DOHH2 (cell line): ENCODE results near the gene EHMT1.

ENCODE experiments used
- H3F3A ChIP-seq: fragments of 200-600 bp; sonication (generic), shearing (Covaris generic); 2 replicates; pipeline ENCODE4 v1.6.0; 2016; ENCODE audit warnings: antibody characterized with exemption, mild to moderate bottlenecking; ENCODE audit not compliant: control insufficient read depth, insufficient read depth
- H3K27ac ChIP-seq: fragments of 200-600 bp; sonication (generic); 2 replicates; pipeline ENCODE4 v1.5.1; 2014; ENCODE audit warnings: low read depth, mild to moderate bottlenecking, low read length, moderate library complexity
- H3K27me3 ChIP-seq: fragments of 200-600 bp; sonication (generic); 2 replicates; pipeline ENCODE4 v1.6.1; 2014; ENCODE audit warnings: mild to moderate bottlenecking, low read length, mixed read lengths; ENCODE audit not compliant: control insufficient read depth
- H3K36me3 ChIP-seq: fragments of 200-600 bp; sonication (generic); 2 replicates; pipeline ENCODE4 v1.6.1; 2014; ENCODE audit warnings: mild to moderate bottlenecking, low read length, moderate library complexity, mixed read lengths; ENCODE audit not compliant: control insufficient read depth
- H3K4me1 ChIP-seq: fragments of 200-600 bp; sonication (generic); 2 replicates; pipeline ENCODE4 v1.6.1; 2014; ENCODE audit warnings: mild to moderate bottlenecking, low read length, mixed read lengths; ENCODE audit not compliant: control insufficient read depth
- H3K4me2 ChIP-seq: fragments of 200-600 bp; sonication (generic); 2 replicates; pipeline ENCODE4 v1.6.0; 2014; ENCODE audit warnings: mild to moderate bottlenecking, low read length, moderate library complexity
- H3K4me3 ChIP-seq: fragments of 200-600 bp; sonication (generic); 2 replicates; pipeline ENCODE4 v1.5.1; 2014; ENCODE audit warnings: mild to moderate bottlenecking, low read length, mixed read lengths
- H3K79me2 ChIP-seq: fragments of 200-600 bp; sonication (generic); 2 replicates; pipeline ENCODE4 v1.6.1; 2014; ENCODE audit warnings: mild to moderate bottlenecking, low read length, mixed read lengths; ENCODE audit not compliant: control insufficient read depth
- H3K9me2 ChIP-seq: fragments of 200-600 bp; sonication (generic); replicated peaks from 2 replicates; pipeline ENCODE4 v1.6.1; 2014; ENCODE audit warnings: mild to moderate bottlenecking, low read length, mixed read lengths; ENCODE audit not compliant: control insufficient read depth
- H3K9me3 ChIP-seq: fragments of 200-600 bp; sonication (generic); 2 replicates; pipeline ENCODE4 v1.6.1; 2014; ENCODE audit warnings: antibody characterized with exemption, low read length, mixed read lengths; ENCODE audit not compliant: control insufficient read depth, insufficient read depth
- H4K20me1 ChIP-seq: fragments of 200-600 bp; sonication (generic); 2 replicates; pipeline ENCODE4 v1.6.0; 2014; ENCODE audit warnings: low read depth, mild to moderate bottlenecking, antibody characterized with exemption, low read length, moderate library complexity; ENCODE audit not compliant: control insufficient read depth, insufficient read depth
- CTCF ChIP-seq: fragments of 200-600 bp; sonication (generic); IDR thresholded peaks from one replicate; pipeline ENCODE4 v1.5.1; 2014; ENCODE audit warnings: antibody characterized with exemption, mild to moderate bottlenecking, low read depth, low read length; ENCODE audit not compliant: poor library complexity, severe bottlenecking
- EZH2phosphoT487 ChIP-seq: fragments of 200-600 bp; sonication (generic); IDR thresholded peaks from 2 replicates; pipeline ENCODE4 v1.6.1; 2017; ENCODE audit warnings: borderline replicate concordance, mild to moderate bottlenecking, antibody characterized with exemption, low read length, moderate library complexity, mixed read lengths

EHMT1 gene

GRCh38 chr9:137825324-137825989 lies 206.7 kb downstream of the EHMT1 start:
- Histone ChIP-seq H3K27me3 (no peaks in the 10 kb centered on the region), H3K4me3 (0 out of 2 replicates have a peak overlapping the region, but pooled peaks have one; percentile 7), H3K9me2 (no peaks in the 10 kb centered on the region), H4K20me1 (peaks cover 9% of the 10 kb centered on the region; the same call in 1 of the 2 replicates), H3K4me1 (peaks cover 16% of the 10 kb centered on the region), H3K36me3 (peaks cover 78% of the 10 kb centered on the region), H3K9me3 (no peaks in the 10 kb centered on the region), H3K4me2 (peak overlapping the region; percentile 46), H3F3A (peaks cover 9% of the 10 kb centered on the region; the same call in 1 of the 2 replicates), H3K27ac (peak overlapping the region; percentile 31; the same call in 1 of the 2 replicates), H3K79me2 (peaks cover 40% of the 10 kb centered on the region)
- no peak for TF ChIP-seq CTCF

GRCh38 chr9:137827908-137828526 lies 209.2 kb downstream of the EHMT1 start:
- no peaks in the 10 kb centered on the region for H3K9me2 ChIP-seq
- peaks cover 88% of the 10 kb centered on the region for H3K36me3 ChIP-seq
- no peak overlapping the region for H3K4me2 ChIP-seq
- peaks cover 9% of the 10 kb centered on the region; the same call in 1 of the 2 replicates for H3F3A ChIP-seq
- peaks cover 9% of the 10 kb centered on the region; the same call in 1 of the 2 replicates for H4K20me1 ChIP-seq
- TF ChIP-seq CTCF = no peak
- TF ChIP-seq EZH2phosphoT487 = no peak
- no peaks in the 10 kb centered on the region for H3K27me3 ChIP-seq
- H3K4me1 ChIP-seq = peaks cover 16% of the 10 kb centered on the region
- no peak overlapping the region for H3K4me3 ChIP-seq
- no peaks in the 10 kb centered on the region for H3K9me3 ChIP-seq
- peaks cover 35% of the 10 kb centered on the region for H3K79me2 ChIP-seq
- H3K27ac ChIP-seq = no peak overlapping the region

GRCh38 chr9:137828527-137829259 lies 209.9 kb downstream of the EHMT1 start:
- peaks cover 35% of the 10 kb centered on the region for H3K79me2 ChIP-seq
- H3F3A ChIP-seq = peaks cover 9% of the 10 kb centered on the region; the same call in 1 of the 2 replicates
- peaks cover 93% of the 10 kb centered on the region for H3K36me3 ChIP-seq
- H3K27ac ChIP-seq = no peak overlapping the region
- no peak overlapping the region for H3K4me2 ChIP-seq
- no peak overlapping the region for H3K4me3 ChIP-seq
- peaks cover 9% of the 10 kb centered on the region; the same call in 1 of the 2 replicates for H4K20me1 ChIP-seq
- peaks cover 16% of the 10 kb centered on the region for H3K4me1 ChIP-seq
- H3K9me3 ChIP-seq = no peaks in the 10 kb centered on the region
- no peaks in the 10 kb centered on the region for H3K9me2 ChIP-seq
- H3K27me3 ChIP-seq = no peaks in the 10 kb centered on the region
- no peak for TF ChIP-seq CTCF
- no peak for TF ChIP-seq EZH2phosphoT487
